EH (cell line): Measurements from ENCODE around the gene TPK1.
"Not testable (repeated sequence)": the region's sequence is repeated elsewhere in the genome, so short reads cannot be mapped to it uniquely, and the experiment has no call there.

Source experiments
- DNase-seq: peaks from one replicate; pipeline ENCODE4 v3.0.0-alpha.2; 2015; ENCODE audit warnings: low read depth

Gene TPK1

DNA sequence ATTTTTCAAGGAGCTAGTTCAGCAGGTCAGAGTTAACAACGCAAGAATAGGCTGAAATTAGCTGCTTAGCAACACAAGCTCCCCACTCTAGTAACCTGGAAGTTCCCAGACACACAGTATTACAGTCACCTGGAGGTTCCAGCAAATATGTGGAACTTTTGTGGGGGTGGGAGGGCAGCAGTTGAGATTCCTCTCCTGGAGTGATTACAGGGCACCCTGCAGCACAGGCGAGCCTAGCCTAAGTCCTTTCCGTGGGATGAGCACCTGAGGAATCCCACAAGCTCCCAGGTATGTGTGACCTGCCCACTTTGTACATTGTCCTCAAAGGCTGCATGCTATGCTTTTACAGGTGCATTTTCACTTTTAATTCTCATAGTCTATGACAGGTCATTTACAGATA lies 13.6 kb downstream of the TPK1 start:
- no peak for DNase-seq

DNA sequence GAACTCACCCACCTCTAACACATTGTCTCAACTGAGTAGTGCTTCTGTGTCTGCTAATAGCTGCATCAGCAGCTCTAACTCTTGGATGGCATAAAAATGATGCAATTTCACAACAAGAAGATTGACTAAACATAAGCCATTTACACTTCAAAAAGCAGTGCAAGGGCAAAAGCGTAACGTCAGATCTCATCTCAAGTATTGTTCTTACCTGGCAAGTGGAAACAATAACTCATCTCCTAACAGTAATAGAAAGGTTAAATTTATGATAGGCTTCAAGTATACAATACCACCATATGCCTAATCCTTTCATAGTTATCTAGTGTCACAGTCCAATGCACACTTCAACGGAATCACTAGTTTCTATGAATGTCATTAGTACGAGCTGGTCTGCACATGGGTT lies 14.8 kb downstream of the TPK1 start:
- no peak for DNase-seq

DNA sequence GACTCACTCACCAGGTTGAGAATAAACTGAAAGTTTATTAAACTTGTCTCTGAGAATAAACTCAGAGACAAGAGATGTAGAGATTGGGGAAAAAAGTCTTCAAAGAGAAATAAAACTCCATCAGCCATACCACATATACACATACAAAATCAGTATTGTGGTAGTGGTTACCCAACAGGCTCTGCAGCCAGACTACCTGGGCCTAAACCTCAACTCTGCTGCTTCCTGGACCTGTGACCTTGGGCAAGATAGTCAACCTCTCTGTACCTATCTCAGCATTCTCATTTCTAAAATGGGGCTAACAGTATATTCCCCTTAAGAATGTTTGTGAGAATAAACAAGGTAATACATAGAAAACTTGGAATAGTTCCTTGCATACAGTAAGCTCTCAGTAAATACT lies 15.3 kb downstream of the TPK1 start:
- no peak for DNase-seq

DNA sequence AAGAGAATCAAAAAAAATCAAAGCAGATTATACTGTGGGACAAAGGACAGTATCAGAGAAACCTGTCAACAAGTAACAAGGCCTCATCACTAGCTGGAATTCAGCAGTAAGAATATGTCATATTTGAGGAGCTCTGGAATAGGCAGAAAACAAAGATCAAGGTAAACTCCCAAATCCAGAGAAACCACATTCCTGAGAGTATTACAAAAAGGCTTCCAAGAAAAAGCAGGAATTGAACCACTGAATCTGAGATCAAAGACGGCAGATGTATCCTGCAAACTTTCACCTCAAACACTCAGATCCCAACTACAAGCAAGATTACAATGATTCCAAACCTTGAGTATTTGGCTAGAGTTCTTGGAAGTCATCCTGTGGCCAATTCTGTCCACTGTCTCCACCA lies 16.3 kb downstream of the TPK1 start:
- no peak for DNase-seq

DNA sequence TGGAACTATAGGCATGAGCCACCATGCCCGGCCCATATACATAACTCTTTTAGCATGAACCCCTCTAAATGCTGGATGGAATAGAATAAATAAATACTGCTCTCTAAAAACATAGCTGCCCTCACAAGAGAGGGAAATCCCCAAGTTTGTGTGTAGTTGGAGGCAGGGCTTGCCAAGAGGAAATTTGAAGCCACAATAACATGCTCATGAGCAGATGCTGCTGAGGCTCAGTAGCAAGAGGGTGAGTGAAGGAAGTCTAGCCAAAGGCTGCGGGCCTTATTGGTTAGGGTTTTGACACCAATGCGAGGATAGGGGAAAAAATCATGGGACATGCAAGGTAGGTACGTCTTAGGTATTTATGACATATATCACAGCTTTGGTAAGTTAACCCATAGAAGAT lies 17.3 kb downstream of the TPK1 start:
- DNase-seq = no peak

DNA sequence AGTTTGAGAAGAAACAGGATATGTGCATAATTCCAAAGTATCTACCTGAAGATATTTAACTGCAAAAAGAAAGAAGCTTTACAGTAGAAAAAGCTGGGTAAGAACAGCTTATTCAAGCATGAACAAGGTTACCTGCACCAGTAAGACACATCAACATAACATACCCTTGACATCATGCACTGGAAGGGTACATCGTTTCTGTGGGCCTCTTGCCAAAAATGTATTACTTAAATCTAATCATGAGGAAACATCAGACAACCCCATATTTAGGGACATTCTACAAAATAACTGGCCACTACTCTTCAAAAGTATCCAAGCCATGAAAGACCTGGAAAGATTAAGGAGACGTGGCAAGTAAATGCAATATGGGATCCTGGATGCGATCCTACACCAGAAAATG lies 18.9 kb downstream of the TPK1 start:
- no peak for DNase-seq

DNA sequence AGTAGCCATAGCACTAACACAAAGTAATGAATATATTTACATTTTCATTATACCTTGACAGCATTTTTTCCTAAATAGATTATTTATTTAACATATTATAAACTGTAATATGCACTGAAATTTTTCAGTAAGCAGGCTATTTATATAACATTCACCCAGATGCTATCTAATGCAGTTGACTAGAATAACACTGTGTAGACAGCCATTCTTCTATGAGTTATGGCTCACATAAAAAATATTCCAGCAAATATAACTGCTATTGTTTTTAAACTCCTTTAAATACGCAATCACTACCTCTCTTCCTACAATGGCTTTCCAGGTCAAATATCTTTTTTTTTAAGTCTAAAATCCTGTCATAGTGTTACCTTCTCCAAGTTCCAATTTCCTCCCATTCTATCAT lies 21.6 kb downstream of the TPK1 start:
- DNase-seq = no peak

DNA sequence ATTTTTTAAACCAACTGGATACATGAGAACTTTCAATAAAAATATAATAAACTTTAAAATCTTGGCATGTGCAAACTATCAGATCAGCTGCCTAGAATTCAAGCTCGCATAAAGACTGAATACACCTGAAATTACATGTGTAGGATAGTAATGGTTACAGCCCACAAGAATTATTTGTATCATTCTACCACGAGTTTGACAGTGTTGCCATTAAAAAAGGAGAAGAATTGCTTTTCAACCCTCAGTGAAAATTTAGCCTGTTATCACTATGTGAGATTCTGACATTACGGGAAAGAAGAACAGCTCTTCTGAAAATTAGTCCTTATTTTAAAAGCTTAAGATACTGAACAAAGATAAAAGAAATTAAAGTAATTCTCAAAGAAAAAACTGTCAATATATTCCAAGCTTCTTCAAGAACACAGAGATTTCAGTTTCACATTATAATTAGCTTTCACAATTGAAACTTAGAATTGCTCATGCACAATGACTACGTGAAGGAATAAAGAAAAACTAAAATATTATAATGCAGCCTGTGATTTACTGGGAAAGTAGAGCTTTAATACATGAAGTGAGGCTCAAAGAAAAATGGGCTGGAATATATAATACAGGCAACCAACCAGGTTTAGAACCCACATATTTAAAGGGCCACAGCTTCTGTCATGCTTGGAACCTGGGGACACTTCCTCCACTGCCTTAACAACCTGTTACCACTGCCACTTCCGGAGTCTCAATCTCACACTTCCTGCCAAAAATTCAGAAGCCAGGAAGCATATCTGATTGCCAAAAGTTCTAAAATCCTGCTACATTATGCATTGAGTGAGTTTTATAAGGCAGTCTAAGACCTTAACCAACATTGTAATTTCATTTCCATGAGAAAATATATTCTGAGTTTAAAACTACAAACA lies 23.2 kb downstream of the TPK1 start:
- no peak for DNase-seq

DNA sequence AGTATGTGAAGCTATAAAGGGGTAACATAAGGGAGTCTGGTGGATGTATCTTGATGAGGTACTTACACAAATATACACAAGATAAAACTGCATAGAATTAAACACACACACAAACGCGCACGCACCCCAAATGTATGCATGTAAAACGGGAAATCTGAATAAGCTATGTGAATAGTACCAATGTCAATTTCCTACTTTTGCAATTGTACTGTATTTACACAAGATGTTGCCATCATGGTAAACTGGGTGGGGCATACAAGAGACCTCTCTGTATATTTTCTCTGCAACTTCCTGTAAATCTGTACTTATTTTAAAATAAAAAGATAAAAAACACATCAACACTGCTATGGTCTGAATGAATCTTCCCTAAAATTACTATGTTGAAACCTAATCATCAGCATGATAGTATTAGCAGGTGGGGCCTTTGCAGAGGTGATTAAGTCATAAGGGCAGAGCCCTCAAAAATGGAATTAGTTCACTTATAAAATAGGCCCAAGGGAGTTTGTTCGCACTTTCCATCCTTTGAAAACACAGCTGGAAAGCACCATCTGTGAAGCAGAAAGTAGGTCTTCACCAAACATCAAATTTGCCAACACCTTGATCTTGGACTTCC lies 30.1 kb downstream of the TPK1 start:
- no peak for DNase-seq

DNA sequence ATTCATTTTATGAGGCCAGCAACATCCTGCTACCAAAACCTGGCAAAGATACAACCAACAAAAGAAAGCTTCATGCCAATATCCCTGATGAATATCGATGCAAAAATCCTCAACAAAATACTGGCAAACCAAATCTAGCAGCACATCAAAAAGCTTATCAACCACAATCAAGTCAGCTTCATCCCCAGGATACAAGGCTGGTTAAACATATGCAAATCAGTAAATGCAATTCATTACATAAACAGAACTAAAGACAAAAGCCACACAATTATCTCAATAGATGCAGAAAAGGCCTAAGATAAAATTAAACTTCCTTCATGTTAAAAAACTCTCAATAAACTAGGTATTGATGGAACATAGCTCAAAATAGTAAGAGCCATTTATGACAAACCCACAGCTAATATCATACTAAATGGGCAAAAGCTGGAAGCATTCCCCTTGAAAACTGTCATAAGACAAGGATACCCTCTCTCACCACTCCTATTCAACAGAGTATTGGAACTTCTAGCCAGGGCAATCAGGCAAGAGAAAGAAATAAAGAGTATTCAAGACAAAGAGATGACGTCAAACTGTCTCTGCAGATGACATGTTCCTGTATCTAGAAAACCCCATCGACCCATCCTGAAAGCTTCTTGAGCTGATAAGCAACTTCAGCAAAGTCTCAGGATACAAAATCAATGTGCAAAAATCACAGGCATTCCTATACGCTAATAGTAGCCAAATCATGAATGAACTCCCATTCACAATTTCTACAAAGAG lies 35.0 kb downstream of the TPK1 start:
- not testable (repeated sequence) for DNase-seq

DNA sequence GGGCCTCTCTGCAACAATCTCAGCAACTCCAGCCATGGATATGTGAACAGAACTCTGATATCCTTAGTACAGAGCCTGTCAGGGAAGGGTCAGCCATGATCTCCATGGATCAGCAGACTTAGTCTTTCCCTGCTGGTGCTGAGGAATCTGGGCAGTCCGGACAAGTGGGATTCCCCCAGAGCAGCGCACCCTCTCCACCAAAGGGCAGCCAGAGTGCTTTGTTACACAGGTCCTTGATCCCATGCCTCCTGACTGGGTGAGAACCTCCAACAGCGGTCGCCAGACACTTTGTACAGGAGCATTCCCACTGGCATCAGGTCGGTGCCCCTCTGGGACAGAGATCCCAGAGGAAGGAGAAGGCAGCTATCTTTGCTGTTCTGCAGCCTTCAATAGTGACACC lies 38.9 kb downstream of the TPK1 start:
- no peak for DNase-seq

DNA sequence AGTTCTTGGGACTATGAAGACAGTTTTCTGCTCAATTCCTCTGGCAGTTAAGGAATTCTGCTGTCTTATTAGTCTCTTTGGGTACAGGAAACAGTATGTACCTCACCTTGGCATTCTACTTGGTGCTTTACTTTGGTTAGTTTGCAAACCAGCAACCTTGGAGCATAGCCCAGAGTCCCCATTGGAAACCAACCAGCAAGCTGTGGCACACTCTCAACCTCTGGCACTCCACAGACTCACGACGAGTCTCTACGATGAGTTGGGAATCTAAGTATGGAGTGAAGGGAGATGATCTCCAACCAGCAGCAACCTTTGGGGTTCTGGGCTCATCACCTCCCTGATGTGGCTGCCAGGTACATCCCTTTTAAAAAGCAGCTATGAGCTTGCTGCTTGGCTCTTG lies 43.8 kb downstream of the TPK1 start:
- DNase-seq = no peak

DNA sequence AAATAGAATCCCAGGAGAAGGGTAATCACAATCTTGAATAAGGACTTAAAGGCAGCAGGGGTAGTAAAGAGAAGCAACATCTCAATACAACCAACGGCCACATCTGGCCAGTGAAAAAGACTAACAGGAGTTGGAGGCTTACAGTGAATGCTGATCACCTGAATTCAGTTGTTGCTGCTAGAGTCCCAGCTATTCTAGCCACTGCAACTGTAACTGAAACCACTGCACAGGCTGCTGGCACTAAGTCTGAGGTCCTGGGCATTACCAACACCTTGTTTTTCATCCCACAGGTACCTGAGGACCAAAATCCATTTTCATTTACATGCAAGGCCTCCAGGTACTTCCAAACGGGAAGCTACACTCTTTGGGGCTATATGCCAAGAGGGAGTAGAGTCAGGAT lies 44.4 kb downstream of the TPK1 start:
- DNase-seq = no peak

DNA sequence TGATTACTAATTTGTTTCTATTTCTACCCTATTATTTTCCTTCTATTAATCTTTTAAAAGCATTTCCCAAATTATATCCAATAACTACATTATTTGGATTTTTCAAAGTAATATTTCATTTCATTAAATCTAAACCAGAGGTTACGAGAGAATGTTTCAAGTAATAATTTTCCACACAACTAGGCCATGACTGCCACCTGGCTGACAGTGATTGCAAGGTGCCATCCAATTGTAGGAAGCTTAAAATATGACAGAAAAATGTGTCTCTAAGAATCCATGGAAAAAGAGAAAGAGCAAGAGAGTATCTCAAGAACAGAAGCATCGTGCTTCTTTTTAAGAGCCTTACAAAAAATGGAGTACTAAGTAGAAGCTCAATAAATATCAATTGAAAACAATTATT lies 48.7 kb downstream of the TPK1 start:
- DNase-seq = no peak

DNA sequence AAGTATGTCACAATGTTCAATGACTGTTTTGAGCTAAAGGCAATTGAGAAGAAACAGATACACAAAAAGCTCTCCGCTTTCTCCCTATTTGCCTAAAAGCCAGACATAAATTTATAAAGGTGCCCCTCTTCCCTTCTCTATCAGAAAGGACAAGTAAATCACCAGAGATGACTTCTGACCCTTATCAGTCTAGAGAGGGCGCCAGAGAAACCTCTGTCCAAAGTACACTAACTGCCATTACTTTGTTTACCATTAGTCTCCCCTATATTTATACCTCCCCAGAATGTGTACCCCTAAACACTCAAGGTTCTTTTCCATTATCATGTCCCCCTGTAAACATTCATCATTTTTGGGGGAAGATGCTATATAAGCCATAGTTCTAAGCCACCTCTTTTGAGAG lies 49.3 kb downstream of the TPK1 start:
- DNase-seq = no peak

DNA sequence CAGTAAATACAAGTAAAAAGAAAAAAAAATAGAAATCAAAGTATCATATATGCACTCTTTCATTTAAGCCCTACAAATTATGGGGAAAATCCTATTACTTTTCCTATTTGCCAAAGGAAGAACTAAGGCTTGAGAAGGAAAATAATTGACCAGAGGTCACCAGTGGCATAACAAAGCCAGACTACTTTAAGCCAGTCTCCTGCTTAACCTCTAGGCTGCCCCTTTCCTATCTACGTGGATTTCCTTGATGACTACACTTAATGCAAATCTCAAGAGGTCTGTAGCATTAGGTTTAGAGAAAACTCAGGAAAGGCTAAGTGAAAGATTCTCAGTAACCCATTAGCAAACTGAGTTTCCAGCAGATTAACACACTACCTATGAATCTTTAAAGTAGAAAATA lies 49.8 kb downstream of the TPK1 start:
- DNase-seq = no peak

DNA sequence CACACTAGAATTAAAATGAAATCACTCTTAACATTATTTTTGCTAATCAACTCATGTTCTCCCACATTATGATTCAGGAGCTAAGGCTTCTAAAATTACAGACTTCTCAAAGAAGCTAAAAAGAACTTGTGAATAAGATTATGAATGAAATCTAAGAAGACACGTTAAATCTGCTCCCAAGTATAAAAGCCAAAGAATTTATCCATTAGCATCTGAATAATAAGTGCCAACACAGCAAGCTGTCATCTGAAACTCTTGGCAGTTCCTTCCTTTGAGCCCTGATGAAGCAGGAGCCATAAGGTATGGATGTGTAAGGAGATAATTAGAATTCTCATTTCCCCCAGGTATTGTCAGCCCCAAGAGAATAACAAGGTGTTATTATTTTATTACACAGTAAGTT lies 50.3 kb downstream of the TPK1 start:
- no peak for DNase-seq

DNA sequence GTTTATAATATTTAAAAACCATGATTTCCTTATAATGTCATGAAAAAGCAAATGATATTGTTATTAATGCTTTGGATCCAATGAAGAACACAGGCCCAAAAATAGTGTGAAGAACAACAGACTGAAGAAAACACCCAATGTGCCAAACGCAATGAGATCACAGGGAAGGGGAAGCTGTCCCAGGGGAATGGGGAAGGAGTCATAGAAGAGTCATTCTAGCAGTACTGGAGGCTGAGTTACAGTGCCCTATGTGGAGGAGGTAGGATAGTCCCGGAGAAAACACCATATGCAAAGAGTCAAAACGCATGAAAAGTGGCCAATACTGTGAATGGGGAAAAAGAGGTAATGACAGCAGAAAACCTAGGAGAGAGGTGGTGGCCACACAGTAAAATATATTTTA lies 50.9 kb downstream of the TPK1 start:
- DNase-seq = no peak

DNA sequence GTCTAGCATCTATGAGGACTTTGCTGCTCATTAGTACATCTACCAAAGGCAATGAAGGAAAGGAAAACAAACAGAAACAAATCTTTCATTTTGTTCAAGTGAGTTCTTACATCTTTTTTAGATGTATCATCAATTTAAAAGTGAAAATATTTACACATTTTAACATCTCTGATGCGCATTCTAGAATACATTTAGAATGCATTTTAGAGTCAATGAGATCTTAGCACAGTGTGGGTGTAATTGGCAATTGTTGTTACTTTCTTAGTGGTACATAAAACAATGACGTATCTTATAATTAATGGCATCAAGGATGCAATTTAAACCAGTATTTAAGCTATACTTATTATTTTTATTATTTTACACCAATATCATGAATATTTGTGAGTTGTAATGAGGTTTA lies 51.4 kb downstream of the TPK1 start:
- DNase-seq = no peak

DNA sequence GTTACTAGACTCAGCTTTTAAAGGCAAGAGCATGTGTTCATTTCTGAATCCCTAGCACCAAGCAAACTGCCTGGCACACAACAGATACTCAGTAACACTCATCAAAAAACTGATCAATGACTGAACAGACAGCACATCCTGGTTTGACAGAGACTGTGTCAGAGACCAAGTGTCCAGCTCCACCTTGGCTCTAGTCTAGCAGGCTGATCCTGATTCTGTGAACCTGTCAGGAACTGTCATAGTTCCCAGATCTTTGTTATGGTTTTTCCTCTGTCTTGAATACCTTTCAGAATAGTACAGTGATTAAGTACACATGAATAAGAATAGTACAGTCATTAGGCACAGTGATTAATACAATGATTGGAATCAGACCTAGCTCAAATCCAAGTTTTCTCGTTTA lies 53.0 kb downstream of the TPK1 start:
- DNase-seq = no peak

DNA sequence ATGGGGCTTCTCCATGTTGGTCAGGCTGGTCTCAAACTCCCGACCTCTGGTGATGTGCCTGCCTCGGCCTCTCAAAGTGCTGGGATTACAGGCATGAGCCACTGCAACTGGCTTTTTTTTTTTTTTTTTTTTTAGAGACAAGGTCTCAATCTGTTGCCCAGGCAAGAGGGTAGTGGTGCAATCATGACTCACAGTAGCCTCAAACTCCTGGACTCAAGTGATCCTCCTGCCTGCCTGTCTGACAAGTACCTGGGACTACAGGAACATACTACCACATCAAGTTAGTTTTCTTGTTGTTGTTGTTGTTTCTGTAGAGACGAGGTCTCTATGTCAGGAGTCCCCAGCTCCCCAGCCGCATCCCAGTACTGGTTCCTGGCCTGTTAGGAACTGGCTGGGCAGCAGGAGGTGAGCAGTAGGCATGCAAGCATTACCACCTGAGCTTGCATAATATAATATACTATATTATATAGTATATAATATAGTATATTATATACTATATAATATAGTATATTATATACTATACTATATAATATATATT lies 55.7 kb downstream of the TPK1 start:
- no peak for DNase-seq

DNA sequence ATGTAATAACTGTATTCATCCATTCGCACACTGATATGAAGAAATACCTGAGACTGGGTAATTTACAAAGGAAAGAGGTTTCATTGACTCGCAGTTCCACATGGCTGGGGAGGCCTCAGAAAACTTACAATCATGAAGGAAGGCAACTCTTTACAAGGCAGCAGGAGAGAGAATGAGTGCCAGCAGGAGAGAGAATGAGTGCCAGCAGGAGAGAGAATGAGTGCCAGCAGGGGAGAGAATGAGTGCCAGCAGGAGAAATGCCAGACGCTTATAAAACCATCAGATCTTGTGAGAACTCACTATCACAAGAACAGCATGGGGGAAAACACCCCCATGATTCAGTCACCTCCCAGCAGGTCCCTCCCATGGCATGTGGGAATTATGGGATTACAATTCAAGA lies 58.0 kb downstream of the TPK1 start:
- DNase-seq = not testable (repeated sequence)
